Tibial artery (tissue), 4 donors: ENCODE measurements around the gene ACIN1.

Experiments used
- DNase-seq, 2 donors: peaks; one replicate each; pipeline ENCODE4 v3.0.0-alpha.2; 2019
- H3K27ac ChIP-seq, 2 donors: fragments of 200-600 bp; sonication (generic) in 1 of 2; 1 replicate in 1 of 2; 2 replicates in 1 of 2; pipeline ENCODE4 v1.5.1; 2018 to 2019; ENCODE audit warnings: mild to moderate bottlenecking in 1 of 2
- H3K27me3 ChIP-seq, 2 donors: fragments of 200-600 bp; sonication (generic) in 1 of 2; one replicate each; pipeline versions ENCODE4 v1.5.1 to v1.6.0; 2016 to 2019
- H3K36me3 ChIP-seq, 3 donors: fragments of 200-600 bp; sonication (generic) in 2 of 3; one replicate each; pipeline ENCODE4 v1.5.1; 2016 to 2019; ENCODE audit warnings: mild to moderate bottlenecking in 2 of 3
- H3K4me1 ChIP-seq, 4 donors: fragments of 200-600 bp; sonication (generic) in 2 of 4; 1 replicate in 3 of 4; 2 replicates in 1 of 4; pipeline ENCODE4 v1.5.1; 2016 to 2019
- H3K4me3 ChIP-seq, 2 donors: fragments of 200-600 bp; sonication (generic) in 1 of 2; 1 replicate in 1 of 2; 2 replicates in 1 of 2; pipeline ENCODE4 v1.5.1; 2018 to 2019; ENCODE audit warnings: mild to moderate bottlenecking in 2 of 2
- H3K9me3 ChIP-seq, 3 donors: fragments of 200-600 bp; sonication (generic) in 1 of 3; one replicate each; pipeline ENCODE4 v1.5.1; 2016 to 2019
- CTCF ChIP-seq, 2 experiments: fragments of 200-600 bp in 1 of 2; fragments of 450-650 bp in 1 of 2; IDR thresholded peaks; one replicate each; pipeline ENCODE4 v1.5.1; 2017 to 2019; ENCODE audit warnings: antibody characterized with exemption in 2 of 2, mild to moderate bottlenecking in 1 of 2, moderate library complexity in 1 of 2
- intact Hi-C: fragments of 100-400 bp; cut with DNase I; formaldehyde crosslinking; loops from one replicate; pipeline ENCODE4 v1.15.0; 2023; ENCODE audit warnings: low total_unique reads

The ACIN1 gene

GRCh38 chr14:23024612-23025075, 70.3 kb downstream of the ACIN1 start:
- no peaks in the 10 kb centered on the region for H3K27me3 ChIP-seq
- H3K27ac ChIP-seq = no peak overlapping the region
- no peak for DNase-seq
- H3K36me3 ChIP-seq = peaks cover 11 to 52% (median 24%) of the 10 kb centered on the region in 3 donors
- H3K4me1 ChIP-seq = peaks cover 0 to 3% (median 0%) of the 10 kb centered on the region in 4 donors
- H3K4me3 ChIP-seq = no peak overlapping the region
- TF ChIP-seq CTCF (IDR thresholded peaks at IDR 0.05) = no peak
- H3K9me3 ChIP-seq = no peaks in the 10 kb centered on the region
- intact Hi-C loops = no loop called here

- no peak for TF ChIP-seq CTCF (IDR thresholded peaks at IDR 0.05)
- no peak for DNase-seq
- Histone ChIP-seq H3K36me3 (peaks cover 6 to 43% (median 18%) of the 10 kb centered on the region in 3 donors), H3K9me3 (no peaks in the 10 kb centered on the region), H3K27me3 (no peaks in the 10 kb centered on the region), H3K4me3 (no peak overlapping the region), H3K27ac (no peak overlapping the region), H3K4me1 (no peaks in the 10 kb centered on the region)
- intact Hi-C loops = no loop called here
Measured at GRCh38 chr14:23023795-23024152, 71.2 kb downstream of the ACIN1 start.

GRCh38 chr14:23023022-23023794, 71.7 kb downstream of the ACIN1 start:
- no peak for TF ChIP-seq CTCF (IDR thresholded peaks at IDR 0.05)
- H3K27ac ChIP-seq = no peak overlapping the region
- peaks cover 6 to 38% (median 18%) of the 10 kb centered on the region in 3 donors for H3K36me3 ChIP-seq
- no peaks in the 10 kb centered on the region for H3K9me3 ChIP-seq
- no peak for DNase-seq
- no peak overlapping the region for H3K4me3 ChIP-seq
- no peaks in the 10 kb centered on the region for H3K27me3 ChIP-seq
- no peaks in the 10 kb centered on the region for H3K4me1 ChIP-seq
- intact Hi-C loops = no loop called here

GRCh38 chr14:23021889-23022442, 73.0 kb downstream of the ACIN1 start:
- H3K27ac ChIP-seq = no peak overlapping the region

GRCh38 chr14:23021434-23021833, 73.5 kb downstream of the ACIN1 start:
- intact Hi-C loops = no loop called here
- DNase-seq = no peak
- Histone ChIP-seq H3K4me1 (no peaks in the 10 kb centered on the region), H3K27ac (no peak overlapping the region), H3K36me3 (peaks cover 6 to 25% (median 12%) of the 10 kb centered on the region in 3 donors), H3K9me3 (no peaks in the 10 kb centered on the region), H3K4me3 (no peak overlapping the region), H3K27me3 (no peaks in the 10 kb centered on the region)
- no peak for TF ChIP-seq CTCF (IDR thresholded peaks at IDR 0.05)

More at GRCh38 chr14:23021889-23022442, 73.0 kb downstream of the ACIN1 start:
- Histone ChIP-seq H3K27me3 (no peaks in the 10 kb centered on the region), H3K4me1 (no peaks in the 10 kb centered on the region), H3K9me3 (no peaks in the 10 kb centered on the region), H3K4me3 (no peak overlapping the region), H3K36me3 (peaks cover 6 to 29% (median 18%) of the 10 kb centered on the region in 3 donors)
- intact Hi-C loops = no loop called here
- no peak for TF ChIP-seq CTCF (IDR thresholded peaks at IDR 0.05)
- DNase-seq = no peak
